ENCODE results near the gene PRR35. TPM values are rescaled to one million over a fixed set of nuclear protein-coding genes. Genes with fewer than 3 reads are reported as not detected.

The PRR35 gene
- total RNA-seq, 4 donors from 2014 or later, result not detected

GRCh38 chr16:561413-561794 is 1.2 kb downstream of the PRR35 start:
- Histone ChIP-seq H3K4me3 (no peak overlapping the region), H3K9me3 (no peaks in the 10 kb centered on the region), H3K36me3 (no peaks in the 10 kb centered on the region), H3K27me3 (peaks cover 26 to 33% (median 31%) of the 10 kb centered on the region in 3 donors), H3K4me1 (peaks cover under 1 to 4% of the 10 kb centered on the region in 2 donors), H3K27ac (no peak overlapping the region)
- DNase-seq (no peak), ATAC-seq (no peak)
- TF ChIP-seq CTCF (IDR thresholded peaks at IDR 0.05 in 4 of 5, conservative IDR thresholded peaks at IDR 0.05 in 1 of 5), result no peak
- TF ChIP-seq POLR2A (IDR thresholded peaks at IDR 0.05), result no peak
- intact Hi-C loops (cut with DNase I; ENCODE audit: low total_unique reads) (no loop called here), in situ Hi-C loops (cut with MboI; ENCODE audit: low sequenced_read_pairs in 4 of 4) (no loop called here)

DNA sequence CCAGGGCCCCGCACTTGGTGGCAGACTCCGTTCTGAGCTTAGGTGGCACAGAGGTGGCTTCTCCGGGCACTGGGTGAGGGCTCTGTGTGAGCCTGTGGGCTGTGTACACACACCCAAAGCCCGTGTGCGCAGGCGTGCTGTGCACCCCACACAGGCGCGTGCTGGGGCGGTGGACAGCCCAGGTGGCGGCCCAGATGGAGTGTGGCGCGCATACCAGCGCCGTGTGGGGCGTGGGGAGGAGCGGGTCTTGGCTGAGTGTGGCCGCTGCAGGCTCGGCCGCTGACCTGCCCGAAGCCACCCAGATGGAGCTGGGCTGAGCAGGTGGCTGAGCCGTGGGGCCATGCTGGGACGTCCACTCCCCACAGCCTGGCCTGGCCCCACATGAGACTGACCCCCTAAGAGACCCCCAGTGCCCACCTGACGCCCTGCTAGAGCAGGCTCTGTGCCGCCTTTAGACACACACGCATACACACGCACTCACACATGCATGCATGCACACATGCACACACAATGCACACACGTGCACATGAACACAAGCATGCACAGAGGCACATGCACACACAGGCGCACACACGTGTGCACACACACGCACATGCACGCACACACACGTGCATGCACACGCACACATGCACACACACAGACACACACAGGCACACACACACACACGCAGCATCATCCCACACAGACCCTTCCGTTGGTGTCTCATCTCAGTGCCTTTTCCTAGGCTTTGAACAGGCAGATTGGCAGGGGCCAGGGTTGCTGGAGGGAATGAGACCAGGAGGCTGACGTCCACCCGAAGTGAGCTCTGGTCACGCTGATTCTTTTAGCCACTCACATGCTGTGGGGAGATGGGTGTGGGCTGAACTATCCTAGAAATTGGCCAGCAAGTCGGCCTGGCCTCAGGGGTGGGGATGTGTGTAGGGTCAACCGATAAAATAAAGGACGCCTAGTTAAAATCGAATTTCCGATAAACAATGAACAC is 2.1 kb downstream of the PRR35 start:
- Histone ChIP-seq H3K36me3 (no peaks in the 10 kb centered on the region), H3K27ac (no peak overlapping the region), H3K27me3 (peaks cover 26 to 33% (median 31%) of the 10 kb centered on the region in 3 donors), H3K4me3 (no peak overlapping the region), H3K4me1 (peaks cover 9 to 11% of the 10 kb centered on the region in 2 donors), H3K9me3 (no peaks in the 10 kb centered on the region)
- intact Hi-C loops (cut with DNase I; ENCODE audit: low total_unique reads), result no loop called here
- TF ChIP-seq POLR2A (IDR thresholded peaks at IDR 0.05), result no peak
- TF ChIP-seq CTCF (IDR thresholded peaks at IDR 0.05 in 4 of 5, conservative IDR thresholded peaks at IDR 0.05 in 1 of 5), result no peak
- DNase-seq, result no peak
- no peak for ATAC-seq
- in situ Hi-C loops (cut with MboI; ENCODE audit: low sequenced_read_pairs in 4 of 4), result no loop called here

GRCh38 chr16:563072-563644 is 3.0 kb downstream of the PRR35 start:
- DNase-seq (no peak), ATAC-seq (no peak)
- in situ Hi-C loops (cut with MboI; ENCODE audit: low sequenced_read_pairs in 4 of 4) (no loop called here), intact Hi-C loops (cut with DNase I; ENCODE audit: low total_unique reads) (no loop called here)
- H3K27ac ChIP-seq, result no peak overlapping the region
- no peaks in the 10 kb centered on the region for H3K9me3 ChIP-seq
- H3K4me1 ChIP-seq, result peaks cover 9 to 14% of the 10 kb centered on the region in 2 donors
- no peak overlapping the region for H3K4me3 ChIP-seq
- no peaks in the 10 kb centered on the region for H3K36me3 ChIP-seq
- no peak for TF ChIP-seq CTCF (IDR thresholded peaks at IDR 0.05 in 4 of 5, conservative IDR thresholded peaks at IDR 0.05 in 1 of 5)
- TF ChIP-seq POLR2A (IDR thresholded peaks at IDR 0.05), result no peak
- peaks cover 25 to 33% (median 31%) of the 10 kb centered on the region in 3 donors for H3K27me3 ChIP-seq

DNA sequence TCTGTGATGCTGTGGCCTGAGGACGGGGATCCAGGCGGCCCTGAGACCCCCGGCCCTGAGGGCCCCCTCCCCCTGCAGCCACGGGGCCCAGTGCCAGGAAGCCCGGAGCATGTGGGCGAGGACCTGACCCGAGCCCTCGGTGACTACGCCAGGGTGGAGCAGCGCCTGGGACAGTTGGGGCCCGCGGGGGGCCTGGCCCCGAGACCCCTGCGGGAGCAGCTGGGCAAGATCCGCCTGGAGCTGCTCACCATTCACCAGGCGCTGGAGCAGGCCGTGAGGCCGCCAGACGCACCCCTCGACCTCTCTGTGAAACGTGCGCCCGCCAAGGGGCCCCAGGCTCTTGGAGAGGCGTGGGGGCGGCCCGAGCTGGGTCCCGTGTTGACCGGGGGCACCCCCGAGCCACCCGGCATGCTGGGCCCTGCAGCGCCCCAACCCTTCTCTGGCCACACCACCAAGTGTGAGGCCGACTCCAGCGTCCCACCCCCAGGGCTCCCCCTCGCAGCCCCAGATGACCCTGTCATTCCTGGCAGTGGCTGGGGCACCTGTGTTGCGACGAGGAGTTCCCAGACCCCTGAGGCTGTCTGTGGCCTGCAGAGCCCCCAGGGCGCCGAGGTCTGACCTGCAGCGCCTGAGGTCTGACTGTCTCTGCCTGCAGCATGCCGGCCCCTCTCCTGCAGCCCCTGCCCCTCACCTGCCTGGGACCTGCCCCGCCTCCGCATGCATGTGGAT is 4.7 kb downstream of the PRR35 start:
- TF ChIP-seq CTCF (IDR thresholded peaks at IDR 0.05 in 4 of 5, conservative IDR thresholded peaks at IDR 0.05 in 1 of 5), result no peak
- TF ChIP-seq POLR2A (IDR thresholded peaks at IDR 0.05), result no peak
- Histone ChIP-seq H3K4me1 (peaks cover 18 to 23% of the 10 kb centered on the region in 2 donors), H3K27me3 (peaks cover 14 to 18% (median 15%) of the 10 kb centered on the region in 3 donors), H3K27ac (no peak overlapping the region), H3K36me3 (no peaks in the 10 kb centered on the region), H3K9me3 (no peaks in the 10 kb centered on the region), H3K4me3 (no peak overlapping the region)
- intact Hi-C loops (cut with DNase I; ENCODE audit: low total_unique reads), result no loop called here
- in situ Hi-C loops (cut with MboI; ENCODE audit: low sequenced_read_pairs in 4 of 4), result no loop called here
- ATAC-seq, result no peak
- no peak for DNase-seq

All from gastrocnemius medialis (tissue), 4 donors.